ENCODE results near the gene BMPR1A. TPM values are rescaled to one million over a fixed set of nuclear protein-coding genes. Genes with fewer than 3 reads are reported as not detected.
"Not testable (repeated sequence)": the region's sequence is repeated elsewhere in the genome, so short reads cannot be mapped to it uniquely, and the experiment has no call there.

BMPR1A gene
- total RNA-seq, 1 donor from 2014 or later, result 42.3 TPM

- Histone ChIP-seq H3K9me3 (ENCODE audit: control insufficient read depth in 3 of 3, low read length in 3 of 3) (no peaks in the 10 kb centered on the region), H3K9ac (ENCODE audit: low read depth in 1 of 3, low read length in 3 of 3) (no peak overlapping the region), H3K27me3 (ENCODE audit: control insufficient read depth in 3 of 3, insufficient read depth in 3 of 3, low read length in 3 of 3) (no peaks in the 10 kb centered on the region), H3K27ac (ENCODE audit: low read depth, low read length) (no peak overlapping the region), H3K36me3 (ENCODE audit: control insufficient read depth in 3 of 3, insufficient read depth in 3 of 3, low read length in 3 of 3) (peaks cover 0 to 12% (median 6%) of the 10 kb centered on the region in 3 donors), H3K4me3 (ENCODE audit: low read length in 3 of 3) (no peak overlapping the region), H3K4me1 (ENCODE audit: control insufficient read depth in 3 of 3, insufficient read depth in 3 of 3, low read length in 3 of 3) (peaks cover 3 to 18% (median 3%) of the 10 kb centered on the region in 3 donors)
Measured at GRCh38 chr10:86937502-86938154, 181.2 kb downstream of the BMPR1A start.

DNA sequence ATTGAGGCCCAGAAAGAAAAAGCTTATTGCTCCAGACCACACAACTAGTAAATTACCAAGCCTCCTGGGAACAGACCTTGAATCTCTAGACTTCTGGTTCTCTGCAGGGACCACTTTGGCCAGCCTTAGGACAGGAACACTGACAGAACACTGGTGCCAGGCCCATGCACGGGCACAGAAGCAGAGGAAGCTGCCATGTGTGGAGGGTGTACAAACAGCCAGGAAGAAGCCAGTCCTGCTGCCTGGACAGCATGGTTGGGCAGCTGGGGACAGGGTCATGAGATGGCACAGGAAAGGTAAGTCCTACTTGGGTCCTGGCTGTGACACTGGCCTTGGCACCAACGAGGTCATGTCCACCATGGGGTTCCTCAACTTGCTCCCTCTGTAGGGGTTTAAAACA is 181.8 kb downstream of the BMPR1A start:
- H3K4me1 ChIP-seq (ENCODE audit: control insufficient read depth in 3 of 3, insufficient read depth in 3 of 3, low read length in 3 of 3), result peaks cover 4 to 21% (median 5%) of the 10 kb centered on the region in 3 donors
- H3K27ac ChIP-seq (ENCODE audit: low read depth, low read length), result no peak overlapping the region
- H3K9me3 ChIP-seq (ENCODE audit: control insufficient read depth in 3 of 3, low read length in 3 of 3), result no peaks in the 10 kb centered on the region
- H3K27me3 ChIP-seq (ENCODE audit: control insufficient read depth in 3 of 3, insufficient read depth in 3 of 3, low read length in 3 of 3), result no peaks in the 10 kb centered on the region
- peaks cover 0 to 12% (median 6%) of the 10 kb centered on the region in 3 donors for H3K36me3 ChIP-seq (ENCODE audit: control insufficient read depth in 3 of 3, insufficient read depth in 3 of 3, low read length in 3 of 3)
- no peak overlapping the region for H3K4me3 ChIP-seq (ENCODE audit: low read length in 3 of 3)
- no peak overlapping the region for H3K9ac ChIP-seq (ENCODE audit: low read depth in 1 of 3, low read length in 3 of 3)

DNA sequence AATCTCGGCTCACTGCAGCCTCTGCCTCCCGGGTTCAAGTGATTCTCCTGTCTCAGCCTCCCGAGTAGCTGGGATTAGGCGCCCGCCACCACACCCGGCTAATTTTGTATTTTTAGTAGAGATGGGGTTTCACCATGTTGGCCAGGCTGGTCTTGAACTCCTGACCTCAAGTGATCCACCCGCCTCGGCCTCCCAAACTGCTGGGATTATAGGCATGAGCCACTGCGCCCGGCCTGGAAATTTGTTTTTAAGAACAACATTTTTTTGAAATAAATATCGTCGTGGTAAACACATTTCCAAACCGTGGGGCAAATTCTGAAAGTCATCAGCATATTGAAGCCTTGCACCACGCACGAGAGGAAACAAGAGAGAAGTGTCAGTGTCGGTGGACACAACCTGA is 183.7 kb downstream of the BMPR1A start:
- not testable (repeated sequence) for H3K27me3 ChIP-seq (ENCODE audit: control insufficient read depth in 3 of 3, insufficient read depth in 3 of 3, low read length in 3 of 3); H3K27ac ChIP-seq (ENCODE audit: low read depth, low read length); H3K4me3 ChIP-seq (ENCODE audit: low read length in 3 of 3); H3K9ac ChIP-seq (ENCODE audit: low read depth in 1 of 3, low read length in 3 of 3); H3K9me3 ChIP-seq (ENCODE audit: control insufficient read depth in 3 of 3, low read length in 3 of 3)
- Histone ChIP-seq H3K36me3 (ENCODE audit: control insufficient read depth in 3 of 3, insufficient read depth in 3 of 3, low read length in 3 of 3) (peaks cover 0 to 18% (median 7%) of the 10 kb centered on the region in 3 donors), H3K4me1 (ENCODE audit: control insufficient read depth in 3 of 3, insufficient read depth in 3 of 3, low read length in 3 of 3) (peaks cover 21 to 39% (median 23%) of the 10 kb centered on the region in 3 donors)

DNA sequence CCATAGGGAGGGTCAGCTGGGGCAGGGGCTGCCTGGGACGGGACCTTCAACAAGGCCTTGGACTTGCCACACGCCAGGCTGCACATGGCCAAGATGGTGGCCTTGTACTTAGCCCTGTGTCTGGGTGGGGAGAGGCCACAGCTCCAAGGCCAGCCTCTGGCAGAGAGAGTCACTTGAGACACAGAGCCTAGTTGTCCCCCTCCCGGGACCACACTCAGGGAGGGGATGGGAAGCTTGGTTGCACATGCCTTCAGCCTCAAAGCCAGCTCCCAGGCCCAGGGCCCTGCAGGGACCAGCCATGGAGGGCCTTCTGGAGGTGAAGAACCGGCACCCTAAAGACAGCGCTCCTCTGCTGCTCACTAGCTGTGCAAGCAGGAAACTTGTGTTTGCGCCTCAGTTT is 184.3 kb downstream of the BMPR1A start:
- H3K4me1 ChIP-seq (ENCODE audit: control insufficient read depth in 3 of 3, insufficient read depth in 3 of 3, low read length in 3 of 3), result peaks cover 27 to 45% (median 29%) of the 10 kb centered on the region in 3 donors
- H3K27me3 ChIP-seq (ENCODE audit: control insufficient read depth in 3 of 3, insufficient read depth in 3 of 3, low read length in 3 of 3), result peaks cover 0 to 7% (median 3%) of the 10 kb centered on the region in 3 donors
- H3K4me3 ChIP-seq (ENCODE audit: low read length in 3 of 3), result no peak overlapping the region
- H3K36me3 ChIP-seq (ENCODE audit: control insufficient read depth in 3 of 3, insufficient read depth in 3 of 3, low read length in 3 of 3), result peaks cover 0 to 18% (median 7%) of the 10 kb centered on the region in 3 donors
- H3K9me3 ChIP-seq (ENCODE audit: control insufficient read depth in 3 of 3, low read length in 3 of 3), result no peaks in the 10 kb centered on the region
- H3K27ac ChIP-seq (ENCODE audit: low read depth, low read length), result no peak overlapping the region
- H3K9ac ChIP-seq (ENCODE audit: low read depth in 1 of 3, low read length in 3 of 3), result no peak overlapping the region

GRCh38 chr10:86941426-86941825 is 185.0 kb downstream of the BMPR1A start:
- Histone ChIP-seq H3K9me3 (ENCODE audit: control insufficient read depth in 3 of 3, low read length in 3 of 3) (no peaks in the 10 kb centered on the region), H3K27ac (ENCODE audit: low read depth, low read length) (no peak overlapping the region), H3K4me3 (ENCODE audit: low read length in 3 of 3) (no peak overlapping the region), H3K36me3 (ENCODE audit: control insufficient read depth in 3 of 3, insufficient read depth in 3 of 3, low read length in 3 of 3) (peaks cover 0 to 17% (median 5%) of the 10 kb centered on the region in 3 donors), H3K4me1 (ENCODE audit: control insufficient read depth in 3 of 3, insufficient read depth in 3 of 3, low read length in 3 of 3) (peaks cover 34 to 52% (median 36%) of the 10 kb centered on the region in 3 donors), H3K9ac (ENCODE audit: low read depth in 1 of 3, low read length in 3 of 3) (no peak overlapping the region), H3K27me3 (ENCODE audit: control insufficient read depth in 3 of 3, insufficient read depth in 3 of 3, low read length in 3 of 3) (peaks cover 3 to 9% (median 7%) of the 10 kb centered on the region in 3 donors)

DNA sequence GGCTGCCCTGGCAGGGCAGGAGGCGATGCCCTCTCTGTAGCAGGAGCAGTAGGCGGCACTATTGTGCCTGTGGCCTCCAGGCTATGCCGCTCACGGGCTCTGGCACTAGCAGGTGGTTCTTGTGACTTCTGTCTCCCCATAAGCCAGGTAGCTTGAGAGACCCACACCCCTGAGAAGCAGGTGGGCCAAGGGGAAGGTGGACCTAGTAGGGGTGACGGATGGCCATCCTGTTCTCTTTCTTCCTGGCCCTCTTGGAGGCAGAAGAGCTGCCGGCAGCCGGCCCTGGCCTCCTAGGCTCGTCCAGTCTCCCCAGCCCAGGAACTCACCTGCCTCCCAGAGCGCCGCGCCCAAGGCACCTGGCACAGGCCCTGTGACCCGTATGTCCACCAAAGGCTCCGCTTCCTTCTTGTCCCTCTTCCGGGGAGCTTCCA is 185.6 kb downstream of the BMPR1A start:
- Histone ChIP-seq H3K4me3 (ENCODE audit: low read length in 3 of 3) (no peak overlapping the region), H3K27ac (ENCODE audit: low read depth, low read length) (no peak overlapping the region), H3K9me3 (ENCODE audit: control insufficient read depth in 3 of 3, low read length in 3 of 3) (no peaks in the 10 kb centered on the region), H3K36me3 (ENCODE audit: control insufficient read depth in 3 of 3, insufficient read depth in 3 of 3, low read length in 3 of 3) (peaks cover 0 to 14% (median 5%) of the 10 kb centered on the region in 3 donors), H3K9ac (ENCODE audit: low read depth in 1 of 3, low read length in 3 of 3) (peak overlapping the region in 1 of 3 donors; percentile 25), H3K27me3 (ENCODE audit: control insufficient read depth in 3 of 3, insufficient read depth in 3 of 3, low read length in 3 of 3) (peaks cover 4 to 13% (median 7%) of the 10 kb centered on the region in 3 donors), H3K4me1 (ENCODE audit: control insufficient read depth in 3 of 3, insufficient read depth in 3 of 3, low read length in 3 of 3) (peaks cover 40 to 54% (median 41%) of the 10 kb centered on the region in 3 donors)

DNA sequence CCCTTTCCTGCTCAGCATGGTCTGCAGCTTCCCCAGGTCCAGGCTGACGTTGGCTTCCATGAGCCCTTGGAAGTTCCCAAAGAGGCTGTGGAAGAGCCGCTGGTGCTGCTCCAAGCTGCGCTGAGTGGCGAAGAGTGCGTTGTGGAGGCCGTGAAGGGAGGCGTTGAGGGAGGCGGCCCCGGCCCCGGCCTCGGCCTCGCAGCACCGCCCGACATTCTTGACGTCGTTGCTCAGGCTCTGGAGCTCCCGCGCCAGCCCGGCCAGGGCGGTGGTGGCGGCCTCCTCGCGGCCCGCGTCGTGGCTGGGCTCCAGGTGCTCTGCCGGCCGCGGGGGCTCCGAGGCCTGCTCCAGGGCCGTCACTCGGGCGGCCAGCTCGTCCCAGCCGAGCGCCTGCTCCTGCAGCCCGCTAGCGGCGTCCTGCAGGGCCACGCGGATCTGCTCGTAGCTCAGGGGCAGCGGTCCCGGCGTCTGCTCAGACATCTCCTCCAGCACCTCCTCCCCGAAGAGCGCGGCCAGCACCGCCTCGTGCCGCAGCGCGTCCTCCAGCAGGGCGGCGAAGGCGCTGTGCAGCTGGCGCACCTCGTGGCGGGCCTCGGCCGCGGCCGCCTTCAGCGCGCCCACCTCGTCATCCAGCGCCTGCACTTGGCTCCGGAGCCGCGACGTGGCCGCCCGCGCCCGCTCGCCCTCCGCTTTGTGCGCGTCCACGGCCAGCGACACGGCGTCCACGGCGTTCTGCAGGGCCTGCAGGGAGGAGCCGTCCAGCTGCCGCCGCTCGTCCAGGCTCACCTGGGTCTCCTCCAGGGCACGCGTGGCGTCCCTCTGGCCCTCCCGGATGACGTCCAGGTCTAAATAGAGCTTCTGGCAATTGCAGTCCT is 186.3 kb downstream of the BMPR1A start:
- H3K27me3 ChIP-seq (ENCODE audit: control insufficient read depth in 3 of 3, insufficient read depth in 3 of 3, low read length in 3 of 3), result peaks cover 4 to 13% (median 7%) of the 10 kb centered on the region in 3 donors
- no peak overlapping the region for H3K9ac ChIP-seq (ENCODE audit: low read depth in 1 of 3, low read length in 3 of 3)
- H3K4me3 ChIP-seq (ENCODE audit: low read length in 3 of 3), result no peak overlapping the region
- H3K36me3 ChIP-seq (ENCODE audit: control insufficient read depth in 3 of 3, insufficient read depth in 3 of 3, low read length in 3 of 3), result peaks cover 0 to 14% (median 5%) of the 10 kb centered on the region in 3 donors
- H3K9me3 ChIP-seq (ENCODE audit: control insufficient read depth in 3 of 3, low read length in 3 of 3), result no peaks in the 10 kb centered on the region
- no peak overlapping the region for H3K27ac ChIP-seq (ENCODE audit: low read depth, low read length)
- peaks cover 40 to 48% (median 41%) of the 10 kb centered on the region in 3 donors for H3K4me1 ChIP-seq (ENCODE audit: control insufficient read depth in 3 of 3, insufficient read depth in 3 of 3, low read length in 3 of 3)

DNA sequence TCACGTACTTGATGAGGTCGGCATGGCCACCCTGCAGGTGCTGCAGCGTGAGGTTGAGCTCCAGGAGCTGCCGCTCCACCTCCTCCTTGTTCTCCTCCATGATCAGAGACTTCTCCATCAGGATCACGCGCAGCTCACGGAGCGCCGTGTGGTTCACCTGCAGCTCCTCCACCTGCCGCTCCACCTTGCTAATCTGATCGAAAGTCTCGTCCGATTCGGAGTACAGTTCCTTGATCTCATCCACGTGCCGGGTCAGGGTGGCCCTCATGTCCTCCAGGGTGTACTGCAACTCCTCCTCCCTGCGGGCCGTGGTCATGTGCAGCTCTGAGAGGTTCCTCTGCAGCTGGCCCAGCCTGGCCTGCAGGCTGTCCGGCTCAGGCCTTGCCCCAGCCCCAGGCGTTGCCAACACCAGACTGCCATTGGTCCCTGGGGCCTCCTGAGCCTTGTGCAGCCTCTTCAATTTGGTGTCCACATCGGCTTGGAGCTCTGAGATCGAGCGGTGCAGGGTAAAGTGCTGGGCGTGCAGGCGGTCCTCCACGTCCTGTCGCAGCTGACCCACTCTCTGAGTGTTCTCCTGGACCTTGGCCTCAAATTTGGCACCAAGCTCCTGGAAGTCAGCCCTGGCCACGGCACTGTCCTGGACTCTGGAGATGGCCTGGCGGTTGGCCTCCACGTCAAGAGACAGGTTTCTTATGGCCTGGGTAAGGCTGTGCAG is 187.1 kb downstream of the BMPR1A start:
- Histone ChIP-seq H3K9me3 (ENCODE audit: control insufficient read depth in 3 of 3, low read length in 3 of 3) (no peaks in the 10 kb centered on the region), H3K27me3 (ENCODE audit: control insufficient read depth in 3 of 3, insufficient read depth in 3 of 3, low read length in 3 of 3) (peaks cover 4 to 13% (median 7%) of the 10 kb centered on the region in 3 donors), H3K36me3 (ENCODE audit: control insufficient read depth in 3 of 3, insufficient read depth in 3 of 3, low read length in 3 of 3) (peaks cover 0 to 12% (median 5%) of the 10 kb centered on the region in 3 donors), H3K27ac (ENCODE audit: low read depth, low read length) (no peak overlapping the region), H3K9ac (ENCODE audit: low read depth in 1 of 3, low read length in 3 of 3) (peak overlapping the region in 1 of 3 donors; percentile 8), H3K4me1 (ENCODE audit: control insufficient read depth in 3 of 3, insufficient read depth in 3 of 3, low read length in 3 of 3) (peaks cover 40 to 46% (median 41%) of the 10 kb centered on the region in 3 donors), H3K4me3 (ENCODE audit: low read length in 3 of 3) (no peak overlapping the region)

GRCh38 chr10:86944031-86944419 is 187.6 kb downstream of the BMPR1A start:
- H3K36me3 ChIP-seq (ENCODE audit: control insufficient read depth in 3 of 3, insufficient read depth in 3 of 3, low read length in 3 of 3), result peaks cover 0 to 12% (median 5%) of the 10 kb centered on the region in 3 donors
- peaks cover 4 to 13% (median 7%) of the 10 kb centered on the region in 3 donors for H3K27me3 ChIP-seq (ENCODE audit: control insufficient read depth in 3 of 3, insufficient read depth in 3 of 3, low read length in 3 of 3)
- no peak overlapping the region for H3K27ac ChIP-seq (ENCODE audit: low read depth, low read length)
- H3K4me1 ChIP-seq (ENCODE audit: control insufficient read depth in 3 of 3, insufficient read depth in 3 of 3, low read length in 3 of 3), result peaks cover 40 to 46% (median 41%) of the 10 kb centered on the region in 3 donors
- H3K9me3 ChIP-seq (ENCODE audit: control insufficient read depth in 3 of 3, low read length in 3 of 3), result no peaks in the 10 kb centered on the region
- H3K4me3 ChIP-seq (ENCODE audit: low read length in 3 of 3), result no peak overlapping the region
- H3K9ac ChIP-seq (ENCODE audit: low read depth in 1 of 3, low read length in 3 of 3), result no peak overlapping the region
